IMR-90 (cell line): Measurements from ENCODE around the gene IQSEC1. TPM values are rescaled to one million over a fixed set of nuclear protein-coding genes. Genes with fewer than 3 reads are reported as not detected.

Experiments
- ATAC-seq: fragments of 200-7000 bp; cut with Tn5 transposase; 2 replicates; pipeline ENCODE4 v1.9.1; 2020; ENCODE audit warnings: low read depth, mild to moderate bottlenecking, moderate library complexity
- BruUV-seq: library from RNA; stranded (reverse); fragments of 400-500 nt; replicated peaks from 2 replicates; lab custom pipeline; 2021; lab: Mats Ljungman, UMichigan
- CTCF ChIA-PET: fragments of 300-600 bp; formaldehyde crosslinking; extraction: SDS; loops from one replicate; lab custom pipeline; 2021; ENCODE audit warnings: antibody characterized with exemption; lab: Yijun Ruan, JAX
- POLR2A ChIA-PET: fragments of 300-600 bp; sonication (Branson Sonifier 250); formaldehyde crosslinking; loops from one replicate; lab custom pipeline; 2022; ENCODE audit warnings: antibody characterized with exemption; ENCODE audit not compliant: unreplicated experiment; lab: Charles Lee
- DNase-seq: peaks from one replicate; pipeline ENCODE4 v3.0.0; 2013
- H2AFZ ChIP-seq: replicated peaks from 2 replicates; pipeline ENCODE3; 2013; ENCODE audit warnings: low read length, mild to moderate bottlenecking; ENCODE audit not compliant: poor library complexity
- H2AK5ac ChIP-seq: 2 replicates; pipeline ENCODE4 v1.6.1; 2013; ENCODE audit warnings: low read depth, low read length, inconsistent platforms
- H2AK9ac ChIP-seq: replicated peaks from 2 replicates; pipeline ENCODE3; 2013; ENCODE audit warnings: mild to moderate bottlenecking, low read depth, low read length, moderate library complexity; ENCODE audit not compliant: poor library complexity
- H2BK120ac ChIP-seq: 2 replicates; pipeline ENCODE4 v1.6.1; 2013; ENCODE audit warnings: low read depth, low read length, inconsistent platforms
- H2BK15ac ChIP-seq: 3 replicates; pipeline ENCODE4 v1.6.1; 2013; ENCODE audit warnings: low read depth, low read length, inconsistent platforms
- H2BK20ac ChIP-seq: 2 replicates; pipeline ENCODE4 v1.6.1; 2013; ENCODE audit warnings: low read depth, mild to moderate bottlenecking, inconsistent platforms, low read length, moderate library complexity
- H2BK5ac ChIP-seq: 2 replicates; pipeline ENCODE4 v1.6.1; 2013; ENCODE audit warnings: mild to moderate bottlenecking, low read depth, low read length, inconsistent platforms; ENCODE audit not compliant: poor library complexity, severe bottlenecking
- H3K14ac ChIP-seq: replicated peaks from 2 replicates; pipeline ENCODE4 v1.6.1; 2013; ENCODE audit warnings: low read depth, low read length, inconsistent platforms
- H3K18ac ChIP-seq: 2 replicates; pipeline ENCODE4 v1.6.1; 2013; ENCODE audit warnings: low read depth, low read length, control low read depth
- H3K23ac ChIP-seq: 2 replicates; pipeline ENCODE4 v1.6.1; 2013; ENCODE audit warnings: low read depth, low read length, inconsistent platforms
- H3K27ac ChIP-seq: 2 replicates; pipeline ENCODE4 v1.5.1; 2013; ENCODE audit warnings: mild to moderate bottlenecking, control low read depth, low read length; ENCODE audit not compliant: insufficient read depth
- H3K27me3 ChIP-seq: 2 replicates; pipeline ENCODE4 v1.6.1; 2013; ENCODE audit warnings: low read length; ENCODE audit not compliant: control insufficient read depth, insufficient read depth
- H3K36me3 ChIP-seq: 2 replicates; pipeline ENCODE4 v1.6.1; 2013; ENCODE audit warnings: low read length, mixed read lengths; ENCODE audit not compliant: control insufficient read depth, insufficient read depth
- H3K4ac ChIP-seq: 2 replicates; pipeline ENCODE4 v1.6.1; 2013; ENCODE audit warnings: low read depth, low read length, inconsistent platforms
- H3K4me1 ChIP-seq: 2 replicates; pipeline ENCODE4 v1.6.1; 2013; ENCODE audit warnings: low read length, mixed read lengths; ENCODE audit not compliant: control insufficient read depth, insufficient read depth
- H3K4me2 ChIP-seq: 2 replicates; pipeline ENCODE4 v1.6.1; 2013; ENCODE audit warnings: low read depth, mild to moderate bottlenecking, control low read depth, low read length, moderate library complexity
- H3K4me3 ChIP-seq: 2 replicates; pipeline ENCODE4 v1.5.1; 2013; ENCODE audit warnings: low read depth, mild to moderate bottlenecking, control low read depth, low read length, moderate library complexity; ENCODE audit not compliant: insufficient read depth
- H3K56ac ChIP-seq: 2 replicates; pipeline ENCODE4 v1.6.1; 2013; ENCODE audit warnings: low read length, inconsistent platforms; ENCODE audit not compliant: insufficient read depth; ENCODE audit errors: extremely low read depth
- H3K79me1 ChIP-seq, 2 experiments: 2 replicates each; pipeline ENCODE4 v1.6.1; 2013; ENCODE audit warnings: low read length in 2 of 2, inconsistent platforms in 1 of 2, low read depth in 1 of 2
- H3K9ac ChIP-seq: 2 replicates; pipeline ENCODE4 v1.6.1; 2013; ENCODE audit warnings: low read depth, low read length, control low read depth
- H3K9me1 ChIP-seq: 2 replicates; pipeline ENCODE4 v1.6.1; 2013; ENCODE audit warnings: low read length, inconsistent platforms; ENCODE audit not compliant: insufficient read depth
- H3K9me3 ChIP-seq: 2 replicates; pipeline ENCODE4 v1.6.1; 2013; ENCODE audit warnings: low read length; ENCODE audit not compliant: control insufficient read depth, insufficient read depth
- H4K20me1 ChIP-seq: 2 replicates; pipeline ENCODE4 v1.6.1; 2013; ENCODE audit warnings: low read length, inconsistent platforms; ENCODE audit not compliant: insufficient read depth
- H4K5ac ChIP-seq: 2 replicates; pipeline ENCODE4 v1.6.1; 2013; ENCODE audit warnings: mild to moderate bottlenecking, low read depth, low read length, control low read depth
- H4K8ac ChIP-seq, 2 experiments: 2 replicates each; pipeline ENCODE4 v1.6.1; 2013; ENCODE audit warnings: low read depth in 2 of 2, low read length in 2 of 2, control low read depth in 1 of 2, inconsistent platforms in 1 of 2
- H4K91ac ChIP-seq: 2 replicates; pipeline ENCODE4 v1.6.1; 2013; ENCODE audit warnings: low read depth, low read length, inconsistent platforms; ENCODE audit not compliant: insufficient read depth
- FOS ChIP-seq: fragments of 150-350 bp; IDR thresholded peaks from 2 replicates; pipeline ENCODE4 v1.6.1; 2016; ENCODE audit warnings: low read depth, low read length
- MAZ ChIP-seq: IDR thresholded peaks from 2 replicates; pipeline ENCODE4 v1.6.1; 2012; ENCODE audit warnings: low read depth, mild to moderate bottlenecking, low read length, improper control_type of control experiment, moderate library complexity, borderline replicate concordance
- RAD21 ChIP-seq: IDR thresholded peaks from 2 replicates; pipeline ENCODE4 v1.6.1; 2012; ENCODE audit warnings: low read length, improper control_type of control experiment
- RCOR1 ChIP-seq: IDR thresholded peaks from 2 replicates; pipeline ENCODE4 v1.6.1; 2012; ENCODE audit warnings: mild to moderate bottlenecking, low read length, improper control_type of control experiment; ENCODE audit not compliant: insufficient replicate concordance
- RFX5 ChIP-seq: IDR thresholded peaks from 2 replicates; pipeline ENCODE4 v1.8.0; 2012; ENCODE audit warnings: low read depth, mild to moderate bottlenecking, low read length, moderate library complexity
- WGBS, 2 experiments: methylation state at CpG; one replicate each; pipeline versions ENCODE4 v1.1.5 to v1.1.7; 2013; ENCODE audit warnings: missing lambda C conversion rate in 2 of 2; ENCODE audit not compliant: insufficient read length in 1 of 2; ENCODE audit errors: extremely low coverage in 2 of 2; 5-methylcytosine and 5-hydroxymethylcytosine counted together
- dilution Hi-C: fragments of 300-500 bp; cut with HindIII; formaldehyde crosslinking; loops from one replicate; pipeline ENCODE4 v1.14.3; 2018; ENCODE audit warnings: low sequenced_read_pairs; ENCODE audit not compliant: unreplicated experiment
- in situ Hi-C: fragments of 300-500 bp; cut with MboI; formaldehyde crosslinking; loops from 3 replicates; pipeline ENCODE4 v1.14.3; 2019; ENCODE audit warnings: low sequenced_read_pairs, inconsistent platforms, mixed read lengths
- intact Hi-C: fragments of 100-400 bp; cut with micrococcal nuclease; formaldehyde crosslinking; loops from 2 replicates; pipeline ENCODE4 v1.10.0; 2022
- polyA plus RNA-seq, 3 experiments: library from polyadenylated mRNA; depleted of rRNA; stranded (reverse); fragments of >200 nt; gene quantifications; 2 replicates each; pipeline ENCODE4 v1.2.3, GENCODE V29; 2012; ENCODE audit warnings: low replicate concordance in 1 of 3
- total RNA-seq: library from RNA; depleted of rRNA; stranded (reverse); fragments of >200 nt; gene quantifications from 2 replicates; pipeline ENCODE4 v1.2.3, GENCODE V29; 2012
- TF ChIP-seq, protein P1 (sequence below): conservative IDR thresholded peaks from 2 replicates; pipeline ENCODE4 v1.5.1; 2012; ENCODE audit warnings: mild to moderate bottlenecking, low read depth, low read length, improper control_type of control experiment

IQSEC1 gene
- total and polyA plus RNA-seq, 2 of the 4 experiments (the other 2 are of a cell fraction) = 5.9 to 11.9 TPM

- TF ChIP-seq MAZ (no peak), RAD21 (no peak)
Measured at GRCh38 chr3:13005301-13005700, 67.9 kb downstream of the IQSEC1 start (continued).

DNA sequence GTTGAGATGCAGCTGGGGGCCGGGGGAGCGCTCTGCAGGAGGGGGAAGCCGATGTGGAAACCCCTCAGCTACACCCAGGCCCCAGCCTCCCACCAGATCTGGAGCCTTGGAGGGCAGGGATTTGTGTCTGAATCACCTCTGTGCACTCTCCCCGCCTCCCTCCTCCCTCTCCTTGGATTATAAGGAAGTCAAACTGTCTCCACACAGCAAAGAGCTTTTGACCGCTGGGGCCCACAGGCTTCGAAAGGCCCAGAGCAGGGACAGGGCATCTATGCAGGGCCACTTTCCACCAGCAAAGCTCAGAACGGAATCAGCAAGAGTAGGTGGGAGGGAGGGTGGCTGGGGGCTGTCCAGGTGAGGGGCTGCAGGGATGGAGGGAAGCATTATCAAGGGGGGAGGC, 68.9 kb downstream of the IQSEC1 start:
- H2BK15ac ChIP-seq = no peak overlapping the region

More for the DNA sequence above, 68.9 kb downstream of the IQSEC1 start:
- H3K9ac ChIP-seq = no peak overlapping the region
- no peak overlapping the region for H3K18ac ChIP-seq
- no peak for DNase-seq
- no peaks in the 10 kb centered on the region for H3K36me3 ChIP-seq
- H3K4me2 ChIP-seq = no peak overlapping the region
- ATAC-seq = peak; percentile 56
- H4K20me1 ChIP-seq = no peaks in the 10 kb centered on the region
- BruUV-seq = no TSS peak
- H3K27me3 ChIP-seq = peaks cover 18% of the 10 kb centered on the region
- H3K4me1 ChIP-seq = no peaks in the 10 kb centered on the region; the same call in 1 of the 2 replicates
- no peaks in the 10 kb centered on the region for H3K9me3 ChIP-seq
- TF ChIP-seq RCOR1 (no peak), RAD21 (no peak), RFX5 (no peak), FOS (no peak), MAZ (no peak)
- TF ChIP-seq, protein P1, sequence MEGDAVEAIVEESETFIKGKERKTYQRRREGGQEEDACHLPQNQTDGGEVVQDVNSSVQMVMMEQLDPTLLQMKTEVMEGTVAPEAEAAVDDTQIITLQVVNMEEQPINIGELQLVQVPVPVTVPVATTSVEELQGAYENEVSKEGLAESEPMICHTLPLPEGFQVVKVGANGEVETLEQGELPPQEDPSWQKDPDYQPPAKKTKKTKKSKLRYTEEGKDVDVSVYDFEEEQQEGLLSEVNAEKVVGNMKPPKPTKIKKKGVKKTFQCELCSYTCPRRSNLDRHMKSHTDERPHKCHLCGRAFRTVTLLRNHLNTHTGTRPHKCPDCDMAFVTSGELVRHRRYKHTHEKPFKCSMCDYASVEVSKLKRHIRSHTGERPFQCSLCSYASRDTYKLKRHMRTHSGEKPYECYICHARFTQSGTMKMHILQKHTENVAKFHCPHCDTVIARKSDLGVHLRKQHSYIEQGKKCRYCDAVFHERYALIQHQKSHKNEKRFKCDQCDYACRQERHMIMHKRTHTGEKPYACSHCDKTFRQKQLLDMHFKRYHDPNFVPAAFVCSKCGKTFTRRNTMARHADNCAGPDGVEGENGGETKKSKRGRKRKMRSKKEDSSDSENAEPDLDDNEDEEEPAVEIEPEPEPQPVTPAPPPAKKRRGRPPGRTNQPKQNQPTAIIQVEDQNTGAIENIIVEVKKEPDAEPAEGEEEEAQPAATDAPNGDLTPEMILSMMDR = no peak
- H3K56ac ChIP-seq = no peak overlapping the region
- no peak overlapping the region for H2BK120ac ChIP-seq
- no peak overlapping the region for H3K23ac ChIP-seq
- H4K5ac ChIP-seq = no peak overlapping the region
- no peak overlapping the region for H2AK9ac ChIP-seq
- H3K4me3 ChIP-seq = no peak overlapping the region
- H4K8ac ChIP-seq = no peak overlapping the region
- H3K79me1 ChIP-seq = no peaks in the 10 kb centered on the region
- in situ Hi-C loops (no loop called here), dilution Hi-C loops (no loop called here), intact Hi-C loops (no loop called here)
- H4K91ac ChIP-seq = no peak overlapping the region
- no peaks in the 10 kb centered on the region for H3K9me1 ChIP-seq
- ChIA-PET CTCF (interaction anchor here (2.0 kb wide), 1 partner anchor 8 kb away, joined by 8 read pairs; no protein-coding TSS in a partner anchor), POLR2A (interaction anchor here (0.6 kb wide), 1 partner anchor 18 kb away, joined by 3 read pairs; no protein-coding TSS in a partner anchor)
- H3K27ac ChIP-seq = no peak overlapping the region
- no peak overlapping the region for H2AK5ac ChIP-seq
- H3K4ac ChIP-seq = no peak overlapping the region
- WGBS, 2 experiments = no CpG with 5 or more reads among the region's 7 CpGs
- H2BK20ac ChIP-seq = no peak overlapping the region
- no peak overlapping the region for H2AFZ ChIP-seq
- H3K14ac ChIP-seq = no peak overlapping the region
- H2BK5ac ChIP-seq = no peak overlapping the region
